PC-3 (cell line): ENCODE measurements around the gene R3HDM2. TPM values are rescaled to one million over a fixed set of nuclear protein-coding genes. Genes with fewer than 3 reads are reported as not detected.

Experiments used
- ATAC-seq: fragments of 200-7000 bp; cut with Tn5 transposase; 2 replicates; pipeline ENCODE4 v1.9.1; 2020; ENCODE audit warnings: mild to moderate bottlenecking, moderate library complexity
- BruUV-seq: library from RNA; stranded (reverse); fragments of 400-500 nt; replicated peaks from 2 replicates; lab custom pipeline; 2021; lab: Mats Ljungman, UMichigan
- CTCF ChIA-PET: fragments of 300-600 bp; sonication (Branson Sonifier 250); formaldehyde crosslinking; loops from one replicate; lab custom pipeline; 2022; ENCODE audit warnings: antibody characterized with exemption; lab: Charles Lee
- POLR2A ChIA-PET: fragments of 300-600 bp; sonication (Branson Sonifier 250); formaldehyde crosslinking; loops from one replicate; lab custom pipeline; 2022; ENCODE audit warnings: antibody characterized with exemption; ENCODE audit not compliant: unreplicated experiment; lab: Charles Lee
- DNase-seq: peaks from one replicate; pipeline ENCODE4 v3.0.0-alpha.2; 2015
- H2AFZ ChIP-seq: fragments of 300-600 bp; sonication (generic); 2 replicates; pipeline ENCODE4 v1.6.0; 2016; ENCODE audit warnings: antibody characterized with exemption, low read length
- H3F3A ChIP-seq: fragments of 300-600 bp; sonication (generic); one replicate; pipeline ENCODE4 v1.6.0; 2017; ENCODE audit warnings: antibody characterized with exemption, low read length, control low read depth, mild to moderate bottlenecking; ENCODE audit not compliant: unreplicated experiment
- H3K27ac ChIP-seq: fragments of 300-600 bp; sonication (generic); 2 replicates; pipeline ENCODE4 v1.5.1; 2016; ENCODE audit warnings: mild to moderate bottlenecking, low read length
- H3K27me3 ChIP-seq: fragments of 300-600 bp; sonication (generic); 2 replicates; pipeline ENCODE4 v1.6.1; 2016; ENCODE audit warnings: low read length, mixed read lengths
- H3K36me3 ChIP-seq: fragments of 300-600 bp; sonication (generic); 2 replicates; pipeline ENCODE4 v1.6.1; 2016; ENCODE audit warnings: low read depth, mixed run types, low read length, mixed read lengths
- H3K4me1 ChIP-seq: fragments of 300-600 bp; sonication (generic); 2 replicates; pipeline ENCODE4 v1.5.1; 2016; ENCODE audit warnings: low read length; ENCODE audit not compliant: insufficient read depth
- H3K4me2 ChIP-seq: fragments of 300-600 bp; sonication (generic); 2 replicates; pipeline ENCODE4 v1.6.0; 2016; ENCODE audit warnings: low read length
- H3K4me3 ChIP-seq: fragments of 300-600 bp; sonication (generic); 2 replicates; pipeline ENCODE4 v1.5.1; 2016; ENCODE audit warnings: mild to moderate bottlenecking, low read length, mixed read lengths
- H3K79me2 ChIP-seq: fragments of 300-600 bp; sonication (generic); 2 replicates; pipeline ENCODE4 v1.6.1; 2017; ENCODE audit warnings: low read length, mixed read lengths
- H3K9ac ChIP-seq: fragments of 300-600 bp; sonication (generic); 2 replicates; pipeline ENCODE4 v1.6.0; 2016; ENCODE audit warnings: mild to moderate bottlenecking, low read length
- H3K9me2 ChIP-seq: fragments of 300-600 bp; sonication (generic); replicated peaks from 2 replicates; pipeline ENCODE4 v1.6.1; 2016; ENCODE audit warnings: mixed run types, low read length, mixed read lengths
- H3K9me3 ChIP-seq: fragments of 300-600 bp; sonication (generic); 2 replicates; pipeline ENCODE4 v1.6.1; 2016; ENCODE audit warnings: low read length, mixed read lengths
- H4K20me1 ChIP-seq: fragments of 300-600 bp; sonication (generic); 2 replicates; pipeline ENCODE4 v1.6.1; 2016; ENCODE audit warnings: low read length, mixed read lengths
- EZH2 ChIP-seq: fragments of 300-600 bp; sonication (generic); IDR thresholded peaks from one replicate; pipeline ENCODE4 v1.6.1; 2017; ENCODE audit warnings: antibody characterized with exemption, mild to moderate bottlenecking, low read length; ENCODE audit not compliant: unreplicated experiment
- EZH2phosphoT487 ChIP-seq: fragments of 300-600 bp; sonication (generic); IDR thresholded peaks from 2 replicates; pipeline ENCODE4 v1.6.1; 2018; ENCODE audit warnings: mild to moderate bottlenecking, antibody characterized with exemption, low read length, borderline replicate concordance
- intact Hi-C: fragments of 100-400 bp; cut with micrococcal nuclease; formaldehyde crosslinking; loops from 2 replicates; pipeline ENCODE4 v1.9.0; 2023
- total RNA-seq: library from RNA; depleted of rRNA; stranded (reverse); fragments of >200 nt; gene quantifications from 2 replicates; pipeline ENCODE4 v1.2.3, GENCODE V29; 2014
- TF ChIP-seq, protein P1 (sequence below): fragments of 300-600 bp; sonication (generic); conservative IDR thresholded peaks from 2 replicates; pipeline ENCODE4 v1.5.1; 2017; ENCODE audit warnings: antibody characterized with exemption, low read depth, mild to moderate bottlenecking, low read length

Gene R3HDM2
- total RNA-seq, 1 experiment from 2014 or later: 14.0 TPM

DNA sequence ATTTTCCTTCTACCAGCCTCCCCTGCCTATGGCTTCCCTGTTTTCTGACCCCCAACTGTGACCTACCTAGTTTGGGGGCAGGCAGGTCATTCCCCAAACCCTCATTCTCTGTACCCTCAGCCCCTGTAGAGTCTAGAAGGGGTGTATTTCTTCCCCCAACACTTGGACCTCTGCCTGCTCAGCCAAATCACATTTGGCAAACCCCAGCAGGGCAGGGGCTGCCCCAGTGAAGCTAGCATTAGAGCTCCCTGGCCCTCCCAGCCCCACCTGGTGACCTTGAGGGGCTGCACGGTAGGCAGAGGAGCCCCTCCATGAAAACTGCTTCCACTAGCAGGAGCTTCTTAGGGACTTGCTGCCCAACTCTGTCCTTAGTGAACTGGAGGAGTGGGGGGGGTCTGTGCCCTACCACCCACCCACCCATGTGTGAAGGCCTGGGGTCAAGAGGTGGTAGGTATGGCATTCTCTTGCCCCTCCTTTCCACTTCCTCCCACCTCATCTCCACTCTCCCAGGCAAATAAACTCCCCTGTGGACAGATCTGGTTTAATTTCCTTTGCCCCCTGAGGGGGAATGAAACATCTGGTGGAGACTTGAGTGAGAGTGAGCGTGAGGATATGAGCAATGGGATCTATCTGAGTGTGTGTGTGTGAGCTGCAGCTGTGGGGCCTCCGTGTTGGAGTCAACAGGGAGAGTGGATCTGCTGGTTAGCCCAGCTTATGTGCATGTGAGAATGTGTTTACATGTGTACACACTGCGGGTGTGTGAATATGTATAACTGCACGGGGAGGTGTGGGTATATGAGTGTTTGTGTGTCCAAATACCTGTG, 212.6 kb downstream of the R3HDM2 start:
- no peak overlapping the region for H3K9ac ChIP-seq
- no peak overlapping the region for H3K4me3 ChIP-seq
- 0 out of 2 replicates have a peak, but pooled peaks have one; percentile 3 for ATAC-seq
- H4K20me1 ChIP-seq: no peaks in the 10 kb centered on the region
- H3K79me2 ChIP-seq: no peaks in the 10 kb centered on the region
- no peaks in the 10 kb centered on the region for H3K36me3 ChIP-seq
- no peak for TF ChIP-seq EZH2phosphoT487
- TF ChIP-seq, protein P1, sequence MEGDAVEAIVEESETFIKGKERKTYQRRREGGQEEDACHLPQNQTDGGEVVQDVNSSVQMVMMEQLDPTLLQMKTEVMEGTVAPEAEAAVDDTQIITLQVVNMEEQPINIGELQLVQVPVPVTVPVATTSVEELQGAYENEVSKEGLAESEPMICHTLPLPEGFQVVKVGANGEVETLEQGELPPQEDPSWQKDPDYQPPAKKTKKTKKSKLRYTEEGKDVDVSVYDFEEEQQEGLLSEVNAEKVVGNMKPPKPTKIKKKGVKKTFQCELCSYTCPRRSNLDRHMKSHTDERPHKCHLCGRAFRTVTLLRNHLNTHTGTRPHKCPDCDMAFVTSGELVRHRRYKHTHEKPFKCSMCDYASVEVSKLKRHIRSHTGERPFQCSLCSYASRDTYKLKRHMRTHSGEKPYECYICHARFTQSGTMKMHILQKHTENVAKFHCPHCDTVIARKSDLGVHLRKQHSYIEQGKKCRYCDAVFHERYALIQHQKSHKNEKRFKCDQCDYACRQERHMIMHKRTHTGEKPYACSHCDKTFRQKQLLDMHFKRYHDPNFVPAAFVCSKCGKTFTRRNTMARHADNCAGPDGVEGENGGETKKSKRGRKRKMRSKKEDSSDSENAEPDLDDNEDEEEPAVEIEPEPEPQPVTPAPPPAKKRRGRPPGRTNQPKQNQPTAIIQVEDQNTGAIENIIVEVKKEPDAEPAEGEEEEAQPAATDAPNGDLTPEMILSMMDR: no peak
- peak overlapping the region; percentile 86 for H3K4me2 ChIP-seq
- DNase-seq: peak; percentile 52
- H3K4me1 ChIP-seq: peaks cover 39% of the 10 kb centered on the region
- intact Hi-C loops: no loop called here
- no peaks in the 10 kb centered on the region for H3F3A ChIP-seq
- POLR2A ChIA-PET: no interaction called here
- H3K27ac ChIP-seq: no peak overlapping the region
- no peak overlapping the region for H2AFZ ChIP-seq
- no TSS peak for BruUV-seq
- H3K9me3 ChIP-seq: no peaks in the 10 kb centered on the region
- CTCF ChIA-PET: interaction anchor here (0.8 kb wide), 1 partner anchor 11 kb away, joined by 3 read pairs; the partner anchor contains the start of gene SHMT2
- H3K9me2 ChIP-seq: no peaks in the 10 kb centered on the region
- H3K27me3 ChIP-seq: peaks cover 19% of the 10 kb centered on the region

DNA sequence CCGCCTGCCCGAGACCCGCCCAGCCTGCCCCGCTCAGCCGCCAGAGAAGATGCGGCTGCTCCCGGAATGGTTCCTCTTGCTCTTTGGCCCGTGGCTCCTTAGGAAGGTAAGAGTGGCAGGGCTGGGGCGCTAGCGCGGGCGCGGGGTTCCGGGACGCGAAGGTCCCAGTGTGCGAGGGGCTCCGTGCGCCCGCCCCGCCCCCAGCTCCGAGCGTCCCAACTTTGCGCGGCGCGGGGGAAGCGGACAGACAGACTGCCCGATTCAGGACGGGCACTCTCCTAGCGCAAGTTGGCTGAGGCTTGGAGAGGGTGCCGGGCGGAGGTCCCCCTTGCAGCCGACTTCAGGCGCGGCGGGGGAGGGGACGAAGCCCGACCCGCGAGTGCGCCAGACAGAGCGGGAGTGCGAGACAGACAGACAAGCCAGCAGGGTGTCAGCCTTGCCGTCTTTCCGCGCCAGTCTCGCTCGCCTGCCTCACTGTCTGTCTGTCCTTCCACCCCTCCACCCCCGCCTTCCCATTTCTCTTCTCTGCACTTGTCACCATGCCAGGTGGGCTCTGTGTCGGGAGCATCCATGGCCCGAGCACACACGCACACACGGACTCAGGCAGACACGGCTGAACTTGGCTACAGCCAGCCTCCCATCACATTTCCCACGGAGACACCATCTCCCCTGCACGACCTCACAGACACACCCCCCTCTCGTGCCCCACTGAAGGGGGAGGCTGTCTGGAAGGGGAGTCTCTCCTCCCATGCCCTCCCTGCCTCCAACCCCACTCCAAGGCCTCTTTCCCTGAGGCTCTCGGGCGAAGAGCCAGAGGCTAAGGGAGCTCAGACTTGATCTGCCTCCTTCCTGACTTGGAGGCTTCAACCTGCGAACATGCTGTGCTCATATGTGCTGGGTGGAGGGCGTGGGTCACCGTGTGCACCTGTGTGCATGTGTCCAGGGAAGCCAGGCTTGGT, 213.6 kb downstream of the R3HDM2 start:
- no peaks in the 10 kb centered on the region for H3K79me2 ChIP-seq
- ATAC-seq (peak; percentile 5), DNase-seq (peak; percentile 41)
- peak overlapping the region; percentile 86 for H3K4me2 ChIP-seq
- CTCF ChIA-PET: no interaction called here
- intact Hi-C loops: no loop called here
- peak overlapping the region; percentile 68 for H3K4me3 ChIP-seq
- BruUV-seq: no TSS peak
- peaks cover 39% of the 10 kb centered on the region for H3K4me1 ChIP-seq
- no peak overlapping the region for H3K9ac ChIP-seq
- no peaks in the 10 kb centered on the region for H3K9me2 ChIP-seq
- H4K20me1 ChIP-seq: no peaks in the 10 kb centered on the region
- no peak for TF ChIP-seq EZH2
- TF ChIP-seq, protein P1: no peak
- no peak for TF ChIP-seq EZH2phosphoT487
- POLR2A ChIA-PET: no interaction called here
- H3K27me3 ChIP-seq: peaks cover 19% of the 10 kb centered on the region
- H3K27ac ChIP-seq: no peak overlapping the region
- peak overlapping the region; percentile 75 for H2AFZ ChIP-seq
- no peaks in the 10 kb centered on the region for H3F3A ChIP-seq
- no peaks in the 10 kb centered on the region for H3K9me3 ChIP-seq
- no peaks in the 10 kb centered on the region for H3K36me3 ChIP-seq
